Uterus (tissue), 4 donors: Measurements from ENCODE around the gene UCK1. TPM values are rescaled to one million over a fixed set of nuclear protein-coding genes. Genes with fewer than 3 reads are reported as not detected.

ENCODE experiments used
- DNase-seq, 2 donors: peaks; one replicate each; pipeline ENCODE4 v3.0.0-alpha.2; 2019 to 2020
- H3K27ac ChIP-seq, 2 donors: fragments of 200-600 bp; sonication (generic); 1 replicate in 1 of 2; 2 replicates in 1 of 2; pipeline ENCODE4 v1.5.1; 2016 to 2018
- H3K27me3 ChIP-seq, 2 donors: fragments of 200-600 bp; sonication (generic); one replicate each; pipeline ENCODE4 v1.5.1; 2018 to 2019; ENCODE audit warnings: control low read depth in 1 of 2
- H3K36me3 ChIP-seq, 2 donors: fragments of 200-600 bp; sonication (generic); one replicate each; pipeline ENCODE4 v1.5.1; 2019; ENCODE audit warnings: control low read depth in 1 of 2
- H3K4me1 ChIP-seq, 2 donors: fragments of 200-600 bp; sonication (generic); one replicate each; pipeline ENCODE4 v1.5.1; 2018 to 2019; ENCODE audit warnings: control low read depth in 1 of 2
- H3K4me3 ChIP-seq, 2 donors: fragments of 200-600 bp; sonication (generic); 1 replicate in 1 of 2; 2 replicates in 1 of 2; pipeline ENCODE4 v1.5.1; 2018 to 2019; ENCODE audit warnings: mild to moderate bottlenecking in 1 of 2
- H3K9me3 ChIP-seq, 2 donors: fragments of 200-600 bp; sonication (generic); one replicate each; pipeline ENCODE4 v1.5.1; 2019; ENCODE audit warnings: control low read depth in 1 of 2
- CTCF ChIP-seq, 4 experiments: fragments of 200-600 bp in 2 of 4; fragments of 450-650 bp in 2 of 4; sonication (generic) in 2 of 4; IDR thresholded peaks; one replicate each; pipeline ENCODE4 v1.5.1; 2016 to 2019; ENCODE audit warnings: antibody characterized with exemption in 4 of 4, mild to moderate bottlenecking in 2 of 4, moderate library complexity in 1 of 4
- POLR2A ChIP-seq, 2 donors: fragments of 450-650 bp; IDR thresholded peaks; one replicate each; pipeline ENCODE4 v1.6.1; 2016; ENCODE audit warnings: antibody characterized with exemption in 2 of 2, mild to moderate bottlenecking in 1 of 2, moderate library complexity in 1 of 2
- intact Hi-C: fragments of 100-400 bp; cut with DNase I; formaldehyde crosslinking; loops from one replicate; pipeline ENCODE4 v1.15.1; 2023; ENCODE audit warnings: low total_unique reads
- total RNA-seq, 4 donors: library from RNA; depleted of rRNA in 3 of 4; stranded (reverse); fragments of >200 nt in 3 of 4; gene quantifications; one replicate each; pipeline versions ENCODE4 v1.1.0 to v1.2.4, GENCODE V29; 2014 to 2023
- donor health status: DM: yes; HTN: yes; CAD: no.

UCK1 gene
- total RNA-seq, 4 donors from 2014 or later, result 7.7 to 37.7 (median 18.6) TPM

GRCh38 chr9:131524665-131525315 lies 6.3 kb downstream of the UCK1 start:
- no peak for TF ChIP-seq CTCF (IDR thresholded peaks at IDR 0.05)
- TF ChIP-seq POLR2A (IDR thresholded peaks at IDR 0.05), result no peak
- Histone ChIP-seq H3K4me3 (no peak overlapping the region), H3K27ac (no peak overlapping the region), H3K4me1 (no peaks in the 10 kb centered on the region), H3K9me3 (no peaks in the 10 kb centered on the region), H3K27me3 (no peaks in the 10 kb centered on the region), H3K36me3 (no peaks in the 10 kb centered on the region)
- intact Hi-C loops, result no loop called here
- no peak for DNase-seq

DNA sequence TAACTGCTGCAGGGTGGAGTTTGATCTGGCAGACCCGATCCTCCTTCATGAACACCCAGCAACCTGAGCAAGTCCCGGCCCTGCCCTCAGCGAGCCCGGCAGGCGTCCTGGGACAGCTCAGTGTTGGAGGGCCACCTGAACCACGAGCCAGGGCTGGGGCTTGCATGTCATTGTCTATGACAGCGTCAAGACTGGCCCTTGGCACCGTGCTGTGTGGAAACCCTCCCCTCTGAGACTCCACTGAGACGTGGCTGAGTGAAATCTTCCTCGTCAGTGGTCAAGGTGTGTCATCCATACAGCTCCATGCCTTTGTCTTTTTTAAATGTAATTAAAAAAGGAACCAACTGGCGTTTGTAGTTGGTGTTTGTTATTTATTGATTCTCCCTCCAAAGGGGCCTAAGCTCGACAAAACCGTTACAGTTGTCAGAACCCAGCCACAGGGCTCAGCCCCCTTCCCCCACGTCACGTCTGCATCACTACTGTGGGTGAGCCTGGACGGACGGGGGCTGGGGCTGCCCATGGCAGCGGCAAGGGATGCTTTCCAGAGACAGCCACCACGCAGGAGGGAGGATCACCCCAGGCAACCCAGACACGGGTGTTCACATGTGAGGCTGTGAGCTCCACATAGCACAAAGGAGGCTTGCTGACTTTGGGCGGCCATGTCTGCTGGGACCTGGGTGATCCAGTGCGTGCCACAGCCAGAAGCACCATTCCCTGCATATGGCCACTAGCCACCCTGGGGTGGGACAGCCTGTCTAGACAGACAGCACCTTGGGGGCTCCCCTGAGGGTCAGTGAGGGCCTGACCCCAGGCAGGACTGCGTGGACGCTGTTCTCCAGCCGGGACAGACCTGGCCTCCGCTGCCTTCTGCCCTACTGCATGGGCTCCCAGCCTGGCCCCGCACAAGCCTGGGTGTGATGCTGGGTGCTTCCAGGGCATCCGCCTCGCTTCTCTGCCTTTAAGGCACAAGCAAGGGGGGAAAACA lies 7.3 kb downstream of the UCK1 start:
- Histone ChIP-seq H3K4me1 (no peaks in the 10 kb centered on the region), H3K36me3 (no peaks in the 10 kb centered on the region), H3K4me3 (no peak overlapping the region), H3K9me3 (no peaks in the 10 kb centered on the region), H3K27ac (no peak overlapping the region), H3K27me3 (no peaks in the 10 kb centered on the region)
- TF ChIP-seq POLR2A (IDR thresholded peaks at IDR 0.05), result no peak
- no peak for TF ChIP-seq CTCF (IDR thresholded peaks at IDR 0.05)
- intact Hi-C loops, result no loop called here
- DNase-seq, result no peak

- no peaks in the 10 kb centered on the region for H3K27me3 ChIP-seq
- H3K4me3 ChIP-seq, result no peak overlapping the region
- intact Hi-C loops, result no loop called here
- no peaks in the 10 kb centered on the region for H3K9me3 ChIP-seq
- H3K27ac ChIP-seq, result no peak overlapping the region
- no peaks in the 10 kb centered on the region for H3K36me3 ChIP-seq
- no peak for DNase-seq
- TF ChIP-seq POLR2A (IDR thresholded peaks at IDR 0.05) (no peak), CTCF (IDR thresholded peaks at IDR 0.05) (no peak)
- H3K4me1 ChIP-seq, result no peaks in the 10 kb centered on the region
Measured at GRCh38 chr9:131523086-131523388, 8.0 kb downstream of the UCK1 start.

- Histone ChIP-seq H3K4me1 (no peaks in the 10 kb centered on the region), H3K27ac (no peak overlapping the region), H3K9me3 (no peaks in the 10 kb centered on the region), H3K4me3 (no peak overlapping the region), H3K36me3 (no peaks in the 10 kb centered on the region), H3K27me3 (no peaks in the 10 kb centered on the region)
- TF ChIP-seq CTCF (IDR thresholded peaks at IDR 0.05) (no peak), POLR2A (IDR thresholded peaks at IDR 0.05) (no peak)
- intact Hi-C loops, result no loop called here
- no peak for DNase-seq
Measured at GRCh38 chr9:131522257-131523085, 8.6 kb downstream of the UCK1 start.
